Occipital lobe (tissue), 2 donors: ENCODE data around the gene ELMOD3. TPM values are rescaled to one million over a fixed set of nuclear protein-coding genes. Genes with fewer than 3 reads are reported as not detected.
"Not testable (repeated sequence)": the region's sequence is repeated elsewhere in the genome, so short reads cannot be mapped to it uniquely, and the experiment has no call there.

Experiments used
- DNase-seq: peaks from one replicate; lab custom pipeline; 2025; lab: John Stamatoyannopoulos, UW
- total RNA-seq: library from RNA; depleted of rRNA; stranded (reverse); fragments of >200 nt; gene quantifications from one replicate; pipeline ENCODE4 v1.2.3, GENCODE V29; 2014

Gene ELMOD3
- total RNA-seq, 1 donor from 2014 or later = 16.8 TPM

DNA sequence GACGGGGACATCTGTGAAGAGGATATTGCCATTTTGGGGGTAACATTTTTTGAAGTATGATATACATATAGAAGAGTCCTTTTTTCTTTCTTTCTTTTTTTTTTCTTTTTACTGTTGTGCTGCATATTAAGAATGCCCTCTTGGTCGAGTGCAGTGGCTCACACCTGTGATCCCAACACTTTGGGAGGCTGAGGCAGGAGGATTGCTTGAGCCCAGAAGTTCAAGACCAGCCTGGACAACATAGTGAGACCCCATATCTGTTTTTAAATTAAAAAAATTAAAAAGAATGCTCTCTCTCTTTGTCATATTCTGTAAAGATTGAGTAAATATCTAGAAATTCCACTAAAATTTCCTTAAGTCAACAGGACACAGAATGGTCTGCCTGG is 67.5 kb downstream of the ELMOD3 start:
- no peak for DNase-seq

- no peak for DNase-seq
Measured at GRCh38 chr2:85423525-85423924, 69.0 kb downstream of the ELMOD3 start.

- DNase-seq = no peak
Measured at GRCh38 chr2:85425588-85425987, 71.0 kb downstream of the ELMOD3 start.

DNA sequence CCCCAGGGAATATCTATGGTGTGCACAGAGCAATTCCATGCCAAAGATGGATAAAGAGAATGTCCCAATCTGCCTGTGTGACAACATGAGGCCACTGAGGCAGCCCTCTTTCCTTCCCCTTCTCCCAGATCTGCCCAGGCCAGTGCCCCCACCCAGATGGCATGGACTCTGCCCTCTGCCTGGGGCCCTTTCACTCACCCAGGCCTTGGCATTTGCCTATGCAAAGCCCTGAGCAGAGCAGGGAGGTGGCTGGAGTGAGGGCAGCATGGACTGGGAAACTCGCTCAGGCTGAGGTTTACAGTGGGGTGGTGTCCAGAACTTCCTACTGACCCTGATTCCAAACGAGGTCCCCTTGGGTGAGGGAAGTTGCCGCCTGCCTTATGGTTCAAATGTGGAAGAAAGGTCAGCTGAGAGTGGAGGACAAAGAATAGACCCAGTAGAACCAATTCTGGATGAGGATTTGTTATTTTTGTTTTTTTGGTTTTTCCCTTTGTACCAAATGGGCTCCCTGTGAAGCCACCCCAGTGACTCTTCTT is 72.8 kb downstream of the ELMOD3 start:
- DNase-seq = no peak

GRCh38 chr2:85428343-85428881 is 73.8 kb downstream of the ELMOD3 start:
- no peak for DNase-seq

- no peak for DNase-seq
Measured at GRCh38 chr2:85429213-85429923, 74.8 kb downstream of the ELMOD3 start.

DNA sequence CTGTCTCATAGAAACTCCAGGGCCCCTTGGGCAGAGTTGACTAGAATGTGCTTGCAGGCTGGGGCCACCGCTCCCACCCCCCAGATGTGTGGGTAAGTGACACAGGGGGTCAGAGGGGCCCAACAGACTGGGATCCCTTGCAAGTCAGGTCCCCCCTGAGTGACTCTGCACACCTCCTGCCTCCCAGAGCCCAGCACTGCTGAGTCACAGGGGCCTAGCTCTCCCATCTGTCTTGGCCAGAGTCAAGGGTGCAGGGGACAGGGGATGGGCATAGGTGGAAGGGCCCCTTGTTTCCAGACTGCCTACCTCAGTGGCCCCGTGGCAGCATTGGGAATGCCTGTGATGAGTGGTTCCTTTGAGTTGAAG is 75.3 kb downstream of the ELMOD3 start:
- DNase-seq = no peak

GRCh38 chr2:85430752-85431569 is 76.4 kb downstream of the ELMOD3 start:
- peak; percentile 85 for DNase-seq

DNA sequence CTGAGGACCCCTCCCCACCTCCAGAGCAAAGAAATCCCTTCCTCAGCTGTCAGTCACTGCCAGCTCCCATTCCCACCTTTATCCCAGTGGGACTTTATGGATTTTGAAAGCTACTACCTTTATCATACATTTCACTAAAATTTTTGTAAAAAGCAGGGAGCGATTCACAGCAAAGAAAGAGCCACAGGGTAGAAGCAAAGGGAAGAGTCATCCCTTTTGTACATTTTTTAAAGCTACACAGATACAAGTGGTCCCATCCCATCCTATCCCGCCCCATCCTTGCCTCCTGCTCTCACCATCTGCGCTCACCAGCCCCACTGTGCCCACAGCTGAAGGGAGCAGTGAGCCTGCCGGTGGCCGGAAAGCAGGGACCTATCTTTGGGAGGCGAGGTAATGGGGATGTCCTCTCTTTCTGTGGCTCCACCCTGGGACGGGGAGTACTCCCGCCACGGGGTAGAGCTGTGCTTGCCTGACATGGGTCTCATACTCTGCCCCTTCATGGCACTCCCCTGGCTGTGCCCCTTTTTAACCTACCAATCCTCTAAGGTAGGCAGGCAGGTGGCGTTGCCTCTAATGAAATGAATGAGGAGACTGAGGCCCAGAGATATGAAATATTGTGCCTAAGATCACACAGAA is 77.1 kb downstream of the ELMOD3 start:
- peak; percentile 23 for DNase-seq

DNA sequence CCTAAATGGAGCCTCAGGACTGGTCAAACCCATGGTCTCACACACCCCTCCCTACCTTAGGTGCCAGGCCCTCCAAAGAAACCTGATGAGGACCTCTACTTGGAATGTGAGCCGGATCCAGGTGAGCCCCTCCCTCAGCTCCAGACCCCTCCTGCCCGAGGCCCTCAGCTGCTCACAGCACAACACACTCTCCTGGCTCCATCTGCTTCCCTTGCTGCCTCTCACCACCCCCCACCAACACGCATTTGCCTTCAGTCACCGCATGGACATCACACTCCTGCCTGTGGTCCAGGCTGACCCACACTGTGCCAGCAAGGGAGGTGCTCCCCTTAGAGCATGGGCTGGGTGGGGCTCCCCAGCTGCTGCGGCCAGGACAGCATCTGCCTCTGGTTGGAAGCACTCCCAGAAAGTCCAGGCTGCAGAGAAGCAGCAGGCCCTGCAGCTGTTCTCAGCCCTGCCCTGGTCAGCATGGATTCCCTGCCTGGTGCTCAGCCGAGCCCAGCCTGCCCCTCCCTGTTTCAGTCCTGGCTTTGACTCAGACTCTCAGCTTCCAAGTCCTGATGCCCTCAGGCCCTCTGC is 79.0 kb downstream of the ELMOD3 start:
- peak; percentile 89 for DNase-seq

GRCh38 chr2:85434696-85435095 is 80.1 kb downstream of the ELMOD3 start:
- DNase-seq = no peak

DNA sequence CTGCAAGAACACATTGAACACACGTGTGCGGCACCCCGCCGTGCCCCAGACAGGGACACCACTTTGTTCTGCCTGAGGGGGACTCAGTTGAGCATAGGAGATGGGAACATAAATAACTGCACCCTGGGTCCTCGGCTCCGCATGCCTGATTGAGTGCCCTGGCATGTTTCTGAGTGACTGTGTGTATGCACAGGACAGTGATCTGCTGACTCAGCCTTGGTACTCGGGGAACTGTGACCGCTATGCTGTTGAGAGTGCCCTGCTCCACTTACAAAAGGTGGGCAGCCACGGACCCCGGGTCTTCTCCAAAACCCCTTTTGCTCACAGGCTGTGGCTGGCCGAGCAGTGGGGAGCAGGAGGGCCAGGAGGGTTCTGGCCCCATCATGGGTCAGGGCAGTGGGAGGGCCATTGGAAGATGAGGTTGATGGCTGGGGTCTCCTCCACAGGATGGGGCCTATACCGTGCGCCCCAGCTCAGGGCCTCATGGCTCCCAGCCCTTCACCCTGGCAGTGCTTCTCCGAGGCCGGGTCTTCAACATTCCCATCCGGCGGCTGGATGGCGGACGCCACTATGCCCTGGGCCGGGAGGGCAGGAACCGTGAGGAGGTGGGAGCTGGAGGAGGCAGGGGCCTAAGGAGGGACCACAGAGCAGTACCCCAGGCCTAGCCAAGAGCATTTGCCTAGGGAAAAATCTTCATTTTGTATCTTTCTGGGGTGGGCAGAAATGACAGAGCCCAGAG is 80.8 kb downstream of the ELMOD3 start:
- DNase-seq = no peak

DNA sequence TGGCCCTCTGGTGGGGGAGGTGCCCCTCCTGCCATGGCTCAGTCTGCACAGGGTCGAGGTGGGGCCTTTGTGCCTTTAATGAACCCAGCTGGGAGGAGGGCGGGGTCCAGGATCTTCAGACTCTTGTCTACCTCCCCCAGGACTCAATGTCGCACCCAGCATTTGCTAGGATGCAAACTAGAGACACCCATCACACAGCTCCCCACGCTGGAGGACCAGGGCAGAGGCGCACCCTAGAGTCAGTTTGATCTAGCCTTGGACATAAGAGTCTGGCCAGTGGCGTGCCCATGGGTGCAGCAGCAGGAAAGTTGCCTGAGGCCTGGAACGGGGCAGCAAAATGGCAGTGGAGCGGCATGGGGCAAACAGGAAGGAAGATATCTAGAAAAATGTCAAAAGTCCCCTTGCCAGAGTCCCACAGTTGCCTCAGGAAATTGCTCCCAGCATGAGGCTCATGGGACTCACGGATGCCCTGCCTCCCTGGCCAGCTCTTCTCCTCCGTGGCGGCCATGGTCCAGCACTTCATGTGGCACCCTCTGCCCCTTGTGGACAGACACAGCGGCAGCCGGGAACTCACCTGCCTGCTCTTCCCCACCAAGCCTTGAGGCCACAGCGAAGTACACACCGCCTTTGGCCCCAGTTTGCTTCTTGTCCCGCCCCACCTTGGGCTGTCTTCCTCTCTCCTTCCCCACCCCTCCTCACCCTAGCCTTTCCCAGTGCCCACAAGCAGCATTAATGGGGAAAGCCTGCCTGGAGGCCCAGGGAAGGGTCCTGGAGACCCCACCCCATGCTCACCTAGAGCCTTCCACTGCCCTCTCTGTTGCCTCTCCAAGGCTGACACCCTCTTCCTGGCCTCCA is 81.6 kb downstream of the ELMOD3 start:
- DNase-seq = no peak

DNA sequence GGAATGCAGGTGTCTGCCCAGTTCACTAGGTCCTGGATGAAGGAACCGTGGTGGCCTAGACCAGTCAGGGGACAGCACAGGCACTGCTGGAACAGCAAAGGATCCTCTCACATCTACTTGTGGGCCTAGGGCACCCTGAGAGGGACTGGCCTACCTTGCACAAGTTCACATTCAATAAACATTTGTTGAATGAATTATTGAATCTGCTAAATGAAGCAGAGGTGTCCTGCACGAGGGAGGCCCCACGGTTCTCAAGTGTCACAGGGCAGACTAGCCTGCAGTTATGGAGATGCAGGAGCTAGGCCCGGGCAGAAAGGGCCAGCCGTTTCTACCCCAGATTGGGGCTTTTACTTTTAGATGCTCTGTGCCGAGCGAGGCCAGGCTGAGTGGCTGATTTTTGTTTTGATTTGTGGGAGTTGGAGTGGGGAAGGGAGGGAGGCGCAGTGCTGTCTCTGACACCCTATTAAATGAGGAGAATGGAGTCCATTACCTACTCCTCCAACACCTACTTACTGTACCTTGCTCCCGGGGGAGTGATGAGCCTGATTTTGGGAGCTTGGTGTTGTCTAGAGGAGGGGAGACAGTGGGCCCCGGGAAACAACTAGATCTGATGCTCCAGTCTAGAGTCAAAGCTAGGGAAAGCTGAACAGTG is 82.4 kb downstream of the ELMOD3 start:
- DNase-seq = no peak

DNA sequence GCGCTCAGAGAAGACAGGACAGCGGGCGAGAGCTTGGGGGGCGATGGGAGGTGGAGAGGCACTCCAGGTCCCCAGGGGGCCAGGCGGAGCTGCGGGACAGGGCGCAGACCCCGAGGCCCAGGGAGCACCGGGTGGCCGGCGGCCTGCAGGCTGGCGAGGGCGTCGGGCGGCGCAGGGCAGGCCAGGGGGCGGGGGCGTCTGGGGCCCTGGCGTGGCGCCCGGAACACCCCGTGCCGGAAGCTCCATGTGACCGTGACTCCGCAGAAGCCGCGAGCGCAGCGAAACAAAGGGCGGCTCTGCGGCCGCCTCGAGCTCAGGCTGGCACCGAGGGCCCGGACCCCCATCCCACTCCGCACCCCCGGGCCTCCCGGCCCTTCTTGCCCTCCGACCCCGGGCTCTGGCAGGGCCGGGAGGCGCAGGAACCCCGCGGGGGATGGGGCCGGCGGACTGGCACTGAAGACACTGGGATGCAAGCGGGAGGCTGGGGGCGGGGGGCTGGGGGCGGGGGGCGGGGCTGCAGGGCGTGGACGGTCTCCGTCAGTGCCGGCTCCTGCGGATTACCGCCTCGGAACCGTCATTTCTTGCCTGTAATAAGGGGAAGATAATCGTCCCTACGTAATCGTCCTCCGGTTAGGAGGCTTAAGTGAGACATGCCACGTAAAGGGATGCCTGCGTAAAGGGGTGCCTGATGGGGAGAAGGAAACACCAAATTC is 83.1 kb downstream of the ELMOD3 start:
- DNase-seq = peak; percentile 92

- no peak for DNase-seq
Measured at GRCh38 chr2:85438201-85439024, 83.8 kb downstream of the ELMOD3 start.

DNA sequence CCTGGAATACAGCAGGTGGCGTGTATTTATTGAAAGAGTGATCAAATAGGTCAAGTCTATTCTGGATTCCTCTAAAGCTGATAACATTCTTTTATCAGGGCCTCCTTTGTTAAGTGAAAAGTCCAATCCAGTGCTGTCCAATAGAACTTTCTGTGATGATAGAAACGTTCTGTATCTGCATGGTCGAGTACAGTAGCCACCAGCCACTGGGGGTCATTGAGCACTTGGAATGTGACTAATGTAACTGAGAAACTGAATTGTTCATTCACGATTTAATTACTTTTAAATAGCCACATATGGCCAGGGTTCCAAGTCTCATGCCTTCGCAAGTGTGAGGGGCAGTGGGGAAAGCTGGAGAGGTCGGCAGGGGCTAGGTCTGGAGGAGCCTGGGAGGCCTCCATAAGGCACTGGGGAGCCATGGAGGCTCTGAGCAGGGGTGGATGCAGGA is 84.5 kb downstream of the ELMOD3 start:
- DNase-seq = no peak

- DNase-seq = not testable (repeated sequence)
Measured at GRCh38 chr2:85439569-85439968, 85.0 kb downstream of the ELMOD3 start.
